NCI-H1417 (cell line): ENCODE results near the gene CHST8.

ENCODE experiments used
- DNase-seq, 3 experiments: peaks; one replicate each; lab custom pipeline; 2025; lab: John Stamatoyannopoulos, UW

Gene CHST8

GRCh38 chr19:33673258-33673875 is 51.6 kb downstream of the CHST8 start:
- DNase-seq, result no peak

GRCh38 chr19:33673996-33674625 is 52.4 kb downstream of the CHST8 start:
- peak in 2 of 3 experiments; percentile 86 to 89 for DNase-seq

- DNase-seq, result no peak
These were observed 53.0 kb downstream of the CHST8 start for GRCh38 chr19:33674626-33675367.

- peak in 1 of 3 experiments; percentile 25 for DNase-seq
These were observed 53.9 kb downstream of the CHST8 start for GRCh38 chr19:33675501-33676124.

GRCh38 chr19:33676999-33677665 is 55.4 kb downstream of the CHST8 start:
- DNase-seq, result no peak

- DNase-seq, result peak in 1 of 3 experiments; percentile 20
These were observed 56.1 kb downstream of the CHST8 start for GRCh38 chr19:33677745-33678426.

GRCh38 chr19:33678796-33679585 is 57.2 kb downstream of the CHST8 start:
- peak; percentile 11 to 94 (median 78) for DNase-seq

GRCh38 chr19:33679696-33680095 is 57.9 kb downstream of the CHST8 start:
- DNase-seq, result no peak

GRCh38 chr19:33681081-33681680 is 59.4 kb downstream of the CHST8 start:
- no peak for DNase-seq

- no peak for DNase-seq
These were observed 62.3 kb downstream of the CHST8 start for GRCh38 chr19:33683881-33684537.

GRCh38 chr19:33684538-33685232 is 62.9 kb downstream of the CHST8 start:
- DNase-seq, result peak in 2 of 3 experiments; percentile 39 to 43

GRCh38 chr19:33685541-33685940 is 63.8 kb downstream of the CHST8 start:
- peak in 1 of 3 experiments; percentile 39 for DNase-seq

- no peak for DNase-seq
These were observed 64.5 kb downstream of the CHST8 start for GRCh38 chr19:33686262-33686661.

- DNase-seq, result no peak
These were observed 65.1 kb downstream of the CHST8 start for GRCh38 chr19:33686687-33687480.

GRCh38 chr19:33687481-33688170 is 65.9 kb downstream of the CHST8 start:
- peak in 2 of 3 experiments; percentile 64 to 79 for DNase-seq

- no peak for DNase-seq
These were observed 66.6 kb downstream of the CHST8 start for GRCh38 chr19:33688171-33688992.
